Choroid plexus epithelial cell (primary cell): ENCODE measurements around the gene CRACR2B.

Experiments
- DNase-seq: peaks from one replicate; pipeline ENCODE4 v3.0.0-alpha.2; 2010; ENCODE audit warnings: low read depth
- H3K4me3 ChIP-seq: 2 replicates; pipeline ENCODE4 v1.5.1; 2011; ENCODE audit warnings: low read depth, mild to moderate bottlenecking, control low read depth, low read length, moderate library complexity
- TF ChIP-seq, protein P1 (sequence below): conservative IDR thresholded peaks from 2 replicates; pipeline ENCODE4 v1.5.1; 2011; ENCODE audit warnings: low read depth, mild to moderate bottlenecking, control low read depth, inconsistent platforms, low read length, moderate library complexity

The CRACR2B gene

DNA sequence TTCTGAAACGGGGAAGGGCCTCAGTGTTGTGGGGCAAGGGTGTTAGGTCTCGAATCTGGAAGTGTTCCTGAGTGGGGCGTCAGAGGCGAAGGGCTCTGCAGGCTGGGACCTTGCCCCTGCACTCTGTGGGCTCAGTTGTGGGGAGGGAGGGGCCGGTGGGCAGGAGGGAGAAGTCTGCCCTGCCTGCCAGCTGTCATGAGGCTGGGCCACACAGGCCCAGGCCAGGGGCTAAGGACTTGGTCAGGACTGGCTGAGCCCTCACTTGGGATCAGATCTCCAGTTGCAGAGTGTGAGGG is at the start of gene CRACR2B:
Gene CRACR2B (plus strand): TSS at position 23 of the 296 bp plus-strand sequence. CDS start 689 bp downstream, outside the sequence.
- peak within 1 kb of the TSS; percentile 34 for H3K4me3 ChIP-seq
- DNase-seq: no peak
- TF ChIP-seq, protein P1, sequence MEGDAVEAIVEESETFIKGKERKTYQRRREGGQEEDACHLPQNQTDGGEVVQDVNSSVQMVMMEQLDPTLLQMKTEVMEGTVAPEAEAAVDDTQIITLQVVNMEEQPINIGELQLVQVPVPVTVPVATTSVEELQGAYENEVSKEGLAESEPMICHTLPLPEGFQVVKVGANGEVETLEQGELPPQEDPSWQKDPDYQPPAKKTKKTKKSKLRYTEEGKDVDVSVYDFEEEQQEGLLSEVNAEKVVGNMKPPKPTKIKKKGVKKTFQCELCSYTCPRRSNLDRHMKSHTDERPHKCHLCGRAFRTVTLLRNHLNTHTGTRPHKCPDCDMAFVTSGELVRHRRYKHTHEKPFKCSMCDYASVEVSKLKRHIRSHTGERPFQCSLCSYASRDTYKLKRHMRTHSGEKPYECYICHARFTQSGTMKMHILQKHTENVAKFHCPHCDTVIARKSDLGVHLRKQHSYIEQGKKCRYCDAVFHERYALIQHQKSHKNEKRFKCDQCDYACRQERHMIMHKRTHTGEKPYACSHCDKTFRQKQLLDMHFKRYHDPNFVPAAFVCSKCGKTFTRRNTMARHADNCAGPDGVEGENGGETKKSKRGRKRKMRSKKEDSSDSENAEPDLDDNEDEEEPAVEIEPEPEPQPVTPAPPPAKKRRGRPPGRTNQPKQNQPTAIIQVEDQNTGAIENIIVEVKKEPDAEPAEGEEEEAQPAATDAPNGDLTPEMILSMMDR: no peak

DNA sequence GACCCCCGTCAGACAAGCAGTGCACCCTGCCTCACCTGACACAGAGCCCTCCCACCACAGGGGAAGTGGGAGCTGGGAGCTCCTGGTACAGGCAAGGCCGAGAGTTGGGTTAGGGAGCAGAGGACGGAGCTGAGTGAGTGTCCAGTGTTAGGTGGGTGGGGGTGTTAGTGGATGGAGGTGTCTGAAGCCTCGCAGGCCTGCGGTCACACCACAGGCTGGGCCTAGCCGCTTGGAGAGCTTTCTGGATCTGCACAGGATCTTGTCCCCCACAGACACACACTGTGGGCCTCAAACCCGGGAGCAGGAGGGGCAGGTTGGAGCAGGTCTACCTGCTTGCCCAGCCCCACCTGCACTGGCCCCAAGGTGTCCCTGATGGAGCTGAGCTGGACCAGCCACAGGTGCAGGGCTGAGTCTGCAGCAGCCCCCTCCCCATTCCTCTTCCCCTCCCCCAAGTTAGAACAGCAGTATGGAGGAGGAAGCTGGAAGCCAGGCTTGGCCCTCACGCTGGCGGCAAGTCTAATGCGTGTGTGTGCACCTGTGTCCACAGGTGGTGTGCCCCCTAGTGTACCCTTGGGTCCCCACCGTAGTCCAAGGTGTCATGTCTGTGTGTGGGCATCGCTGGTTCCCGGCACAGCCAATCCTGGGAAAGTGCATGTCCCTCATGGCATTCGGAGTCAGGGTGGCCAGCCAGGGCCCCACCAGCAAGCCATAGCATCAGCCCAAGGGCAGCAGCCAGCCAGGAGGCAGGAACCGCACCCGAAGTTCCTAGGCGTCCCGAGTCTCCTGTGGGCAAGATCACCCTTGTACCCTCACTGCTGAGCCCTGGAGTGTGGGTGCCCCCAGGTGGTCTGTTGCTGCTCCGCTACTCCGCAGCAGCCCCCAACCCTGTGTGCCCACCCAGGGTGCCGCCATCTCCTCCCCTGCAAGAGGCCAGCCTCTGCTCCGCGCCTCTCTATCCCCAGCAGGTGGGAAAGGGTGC is 48.5 kb upstream of the CRACR2B start:
- TF ChIP-seq, protein P1: no peak
- no peak overlapping the region for H3K4me3 ChIP-seq
- no peak for DNase-seq

DNA sequence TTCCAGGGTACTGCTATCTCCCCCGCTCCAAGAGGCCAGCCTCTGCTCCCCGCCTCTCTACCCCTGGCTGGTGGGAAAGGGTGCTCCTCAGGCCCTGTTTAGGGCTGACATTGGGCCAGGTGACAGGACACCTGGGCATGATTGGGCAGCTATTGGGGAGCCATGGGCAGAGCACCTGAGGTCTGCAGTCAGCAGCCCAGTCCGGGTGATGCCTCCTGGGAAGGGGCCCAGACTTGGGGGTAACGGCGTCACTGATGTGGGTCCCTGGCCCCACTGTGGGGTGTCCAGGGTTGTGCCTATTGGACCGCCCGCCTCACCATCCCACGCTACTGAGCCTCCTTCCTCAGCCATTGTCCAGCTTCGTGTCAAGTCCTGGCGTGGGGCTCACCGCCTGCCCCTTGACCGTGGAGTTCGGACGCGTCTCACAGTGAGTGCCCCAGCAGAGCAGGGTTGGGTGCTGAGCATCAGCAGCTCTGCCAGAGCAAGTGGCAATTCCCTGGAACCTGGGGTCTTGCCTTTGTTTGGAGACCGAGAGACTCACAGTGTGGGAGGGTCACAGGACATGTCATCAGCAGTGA is 47.7 kb upstream of the CRACR2B start:
- H3K4me3 ChIP-seq: no peak overlapping the region
- TF ChIP-seq, protein P1: no peak
- no peak for DNase-seq

DNA sequence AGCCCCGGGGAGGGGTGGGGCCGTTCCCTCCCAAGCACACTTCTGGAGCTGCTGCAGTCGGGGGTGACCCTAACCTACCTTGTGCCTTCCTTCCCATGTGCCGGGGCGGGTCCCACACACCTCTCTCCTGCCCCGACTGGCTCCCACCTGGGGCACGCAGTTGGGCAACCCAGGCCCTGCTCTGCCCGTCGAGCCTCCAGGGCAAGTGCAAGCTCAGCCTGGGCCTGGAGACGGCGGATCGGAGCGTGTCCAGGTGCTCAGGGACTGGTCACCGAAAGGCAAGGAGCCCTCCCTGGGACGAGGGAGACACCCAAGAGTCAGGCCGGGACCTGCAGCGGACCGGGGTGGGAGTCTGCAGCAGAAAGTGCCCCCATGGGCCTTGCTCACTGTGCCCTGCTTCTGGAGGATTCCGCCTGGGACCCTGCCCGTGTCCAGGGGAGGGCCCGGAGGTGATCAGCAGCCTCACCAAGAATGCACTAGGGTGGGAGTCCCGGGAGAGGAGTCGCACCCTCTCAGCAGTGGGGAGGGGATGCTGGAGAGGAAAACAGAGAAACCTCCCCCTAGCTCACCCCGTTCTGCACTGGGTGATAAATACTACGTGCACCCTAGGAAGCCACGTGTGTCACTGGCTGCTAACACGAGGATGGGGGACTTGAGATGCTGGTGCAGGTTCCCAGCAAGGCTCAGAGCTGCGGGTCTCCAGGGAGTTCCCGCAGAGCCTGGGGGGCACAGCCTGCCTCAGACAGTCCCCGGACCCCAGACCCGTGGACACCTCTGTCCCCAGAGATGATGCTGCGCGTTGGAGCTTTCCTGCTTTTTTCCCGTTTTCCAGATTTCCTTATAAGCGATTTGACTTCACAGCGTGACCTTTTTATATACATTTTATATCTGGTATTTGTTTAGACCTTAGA is 45.2 kb upstream of the CRACR2B start:
- TF ChIP-seq, protein P1: no peak
- DNase-seq: no peak
- H3K4me3 ChIP-seq: no peak overlapping the region

DNA sequence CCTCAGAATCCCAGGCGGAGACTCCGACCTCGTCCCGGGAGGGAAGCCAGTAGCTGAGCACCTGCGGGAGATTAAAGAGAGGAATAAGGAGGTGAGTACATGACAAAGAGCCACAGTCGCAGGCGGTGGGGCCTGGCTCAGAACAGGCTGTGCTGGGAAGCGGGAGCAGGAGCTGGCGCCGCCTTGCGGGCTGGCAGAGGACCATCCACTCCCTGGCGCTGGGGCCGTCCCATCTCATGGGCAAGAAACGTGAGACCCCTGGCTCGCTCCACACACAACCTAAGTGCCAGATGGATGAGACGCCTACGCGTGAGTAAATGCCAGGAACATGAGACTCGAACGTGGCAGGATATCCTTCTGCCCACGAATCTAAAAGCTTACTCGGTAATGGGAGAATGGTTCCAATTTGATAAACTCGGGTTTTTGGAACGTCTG is 44.1 kb upstream of the CRACR2B start:
- H3K4me3 ChIP-seq: no peak overlapping the region
- TF ChIP-seq, protein P1: peak; percentile 88
- peak; percentile 81 for DNase-seq

DNA sequence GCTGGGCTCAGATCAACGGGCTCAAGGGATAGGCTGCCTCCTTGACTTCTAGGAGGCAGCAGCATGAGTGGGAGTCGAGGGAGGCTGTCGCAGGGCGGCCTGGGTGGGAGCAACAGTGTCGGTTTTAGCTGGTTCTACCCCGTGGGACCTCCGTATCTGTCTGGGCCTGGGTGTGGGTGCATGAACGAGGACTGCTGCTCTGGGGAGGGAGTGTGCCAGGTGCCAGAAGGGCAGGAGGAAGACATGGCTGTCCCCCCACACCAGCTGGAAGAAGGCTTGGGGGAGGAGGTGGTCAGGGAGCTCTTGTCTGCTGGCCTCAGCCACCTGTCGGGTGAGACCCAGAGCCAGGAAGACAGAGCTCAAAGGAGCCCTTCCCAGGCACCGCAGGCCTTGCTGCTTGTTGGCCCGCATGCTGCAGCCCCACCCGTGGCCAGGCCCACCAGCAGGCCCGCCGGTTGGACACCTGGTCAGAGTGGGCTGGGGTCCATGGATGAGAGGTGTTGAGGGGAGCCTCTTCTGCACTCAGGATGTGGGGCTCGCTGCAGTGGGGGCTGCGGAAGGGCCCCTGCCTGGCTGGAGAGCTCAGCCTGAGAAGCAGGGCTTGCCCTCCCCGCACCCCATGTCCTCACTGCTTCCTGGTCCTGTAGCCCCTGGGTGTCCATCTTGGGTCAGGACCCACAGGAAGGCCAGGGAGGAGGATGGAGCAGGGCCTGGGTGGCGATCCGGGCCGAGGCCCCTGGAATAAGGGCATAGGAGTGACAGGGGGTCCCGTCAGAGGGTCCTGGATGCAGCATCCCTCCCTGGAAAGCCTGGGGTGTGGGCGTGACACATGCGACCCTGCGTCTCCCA is 41.3 kb upstream of the CRACR2B start:
- no peak for DNase-seq
- TF ChIP-seq, protein P1: no peak
- no peak overlapping the region for H3K4me3 ChIP-seq
